MM.1S (cell line): ENCODE measurements around the gene PNPLA4.

Source experiments
- DNase-seq: peaks from one replicate; pipeline ENCODE4 v3.0.0-alpha.2; 2015
- H2AFZ ChIP-seq: fragments of 300-600 bp; sonication (generic); 2 replicates; pipeline ENCODE4 v1.6.0; 2016; ENCODE audit warnings: antibody characterized with exemption, low read length
- H3F3A ChIP-seq: fragments of 300-600 bp; sonication (generic); 2 replicates; pipeline ENCODE4 v1.6.1; 2016; ENCODE audit warnings: mild to moderate bottlenecking, antibody characterized with exemption, low read length, moderate library complexity, mixed read lengths; ENCODE audit not compliant: insufficient read depth
- H3K27ac ChIP-seq: fragments of 300-600 bp; sonication (generic); 2 replicates; pipeline ENCODE4 v1.5.1; 2016; ENCODE audit warnings: mild to moderate bottlenecking, low read length
- H3K27me3 ChIP-seq: fragments of 300-600 bp; sonication (generic); replicated peaks from 2 replicates; pipeline ENCODE4 v1.6.0; 2016; ENCODE audit warnings: low read length; ENCODE audit not compliant: insufficient read depth
- H3K36me3 ChIP-seq: fragments of 300-600 bp; sonication (generic); replicated peaks from 2 replicates; pipeline ENCODE4 v1.6.1; 2016; ENCODE audit warnings: mild to moderate bottlenecking, low read length, mixed read lengths; ENCODE audit not compliant: insufficient read depth
- H3K4me1 ChIP-seq: fragments of 300-600 bp; sonication (generic); 2 replicates; pipeline ENCODE4 v1.6.1; 2016; ENCODE audit warnings: low read length, mixed read lengths
- H3K4me2 ChIP-seq: fragments of 300-600 bp; sonication (generic); 2 replicates; pipeline ENCODE4 v1.6.0; 2016; ENCODE audit warnings: low read depth, low read length
- H3K4me3 ChIP-seq: fragments of 300-600 bp; sonication (generic); 2 replicates; pipeline ENCODE4 v1.5.1; 2016; ENCODE audit warnings: low read length, mixed read lengths
- H3K79me2 ChIP-seq: fragments of 300-600 bp; sonication (generic); 2 replicates; pipeline ENCODE4 v1.6.1; 2016; ENCODE audit warnings: mixed run types, low read length, mixed read lengths
- H3K9ac ChIP-seq: fragments of 300-600 bp; sonication (generic); 2 replicates; pipeline ENCODE4 v1.6.1; 2016; ENCODE audit warnings: low read length, mixed read lengths
- H3K9me2 ChIP-seq: fragments of 300-600 bp; sonication (generic); replicated peaks from 2 replicates; pipeline ENCODE4 v1.6.1; 2016; ENCODE audit warnings: mild to moderate bottlenecking, low read length, mixed read lengths; ENCODE audit not compliant: insufficient read depth
- H3K9me3 ChIP-seq: fragments of 300-600 bp; sonication (generic); replicated peaks from 2 replicates; pipeline ENCODE4 v1.6.1; 2016; ENCODE audit warnings: mild to moderate bottlenecking, low read length, mixed read lengths; ENCODE audit not compliant: insufficient read depth
- H4K20me1 ChIP-seq: fragments of 300-600 bp; sonication (generic); 2 replicates; pipeline ENCODE4 v1.6.1; 2016; ENCODE audit warnings: mild to moderate bottlenecking, low read length, moderate library complexity, mixed read lengths; ENCODE audit not compliant: insufficient read depth
- CTCF ChIP-seq: fragments of 300-600 bp; sonication (generic); IDR thresholded peaks from 2 replicates; pipeline ENCODE4 v1.5.1; 2016; ENCODE audit warnings: antibody characterized with exemption, low read length, mixed read lengths
- EZH2 ChIP-seq: fragments of 300-600 bp; sonication (generic); optimal IDR thresholded peaks from 2 replicates; pipeline ENCODE3; 2017; ENCODE audit warnings: low read depth, mild to moderate bottlenecking, antibody characterized with exemption, low read length, mixed read lengths
- EZH2phosphoT487 ChIP-seq: fragments of 300-600 bp; sonication (generic); IDR thresholded peaks from 2 replicates; pipeline ENCODE4 v1.6.1; 2018; ENCODE audit warnings: antibody characterized with exemption, low read length

Gene PNPLA4

DNA sequence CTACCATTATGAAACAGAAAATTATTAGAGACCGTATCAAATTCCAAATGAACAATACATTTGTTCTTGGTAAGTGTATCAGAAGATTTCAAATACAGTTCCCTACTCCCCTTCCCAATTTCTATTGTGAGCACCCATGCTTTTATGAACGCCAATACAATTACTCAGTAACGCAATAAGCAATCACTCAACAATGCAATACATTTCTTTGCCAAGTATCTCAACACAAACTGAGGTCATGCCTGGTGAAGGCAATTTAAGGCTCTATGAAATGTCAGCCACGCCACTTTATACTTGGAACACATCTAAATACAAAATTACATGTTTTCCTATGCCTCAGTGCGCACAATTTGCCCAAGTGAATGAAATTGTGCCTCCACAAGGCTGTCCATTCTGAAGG lies 712 bp downstream of the PNPLA4 start:
- Histone ChIP-seq H4K20me1 (no peaks in the 10 kb centered on the region), H3K27me3 (no peaks in the 10 kb centered on the region), H3K27ac (peak overlapping the region; percentile 57; the same call in 1 of the 2 replicates), H3F3A (no peaks in the 10 kb centered on the region), H3K79me2 (no peaks in the 10 kb centered on the region), H3K4me2 (no peak overlapping the region), H3K4me3 (peak overlapping the region; percentile 53; the same call in 1 of the 2 replicates), H3K36me3 (no peaks in the 10 kb centered on the region), H2AFZ (0 out of 2 replicates have a peak overlapping the region, but pooled peaks have one; percentile 42), H3K9ac (no peak overlapping the region), H3K9me2 (no peaks in the 10 kb centered on the region), H3K9me3 (no peaks in the 10 kb centered on the region), H3K4me1 (no peaks in the 10 kb centered on the region)
- no peak for DNase-seq
- TF ChIP-seq CTCF (no peak), EZH2 (no peak), EZH2phosphoT487 (no peak)

- no peak overlapping the region for H3K9ac ChIP-seq
These were observed 1.2 kb downstream of the PNPLA4 start for GRCh38 chrX:7925867-7926472.

DNA sequence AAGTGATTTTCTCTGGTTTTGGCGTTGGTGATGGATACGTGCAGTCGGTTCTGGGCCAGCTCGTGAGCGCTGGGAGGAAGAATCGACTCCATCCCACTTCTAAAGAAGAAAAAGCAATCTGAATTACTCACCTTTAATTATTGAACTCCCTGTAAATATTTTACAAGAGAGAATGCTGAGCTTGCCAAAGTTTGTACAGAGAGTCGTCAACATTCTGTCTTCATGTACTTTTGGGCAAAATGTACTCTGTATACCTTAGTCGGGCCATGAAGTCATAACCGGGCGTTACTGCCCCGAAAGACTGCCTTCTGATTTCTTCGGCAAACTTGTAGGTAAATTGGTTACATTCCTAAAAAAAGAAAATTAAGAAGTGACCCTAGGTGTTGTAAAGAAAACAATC lies 5.5 kb downstream of the PNPLA4 start:
- H3K9me2 ChIP-seq = no peaks in the 10 kb centered on the region
- no peaks in the 10 kb centered on the region for H3K79me2 ChIP-seq
- TF ChIP-seq EZH2phosphoT487 (no peak), EZH2 (no peak), CTCF (no peak)
- no peaks in the 10 kb centered on the region for H3K4me1 ChIP-seq
- H3K9ac ChIP-seq = no peak overlapping the region
- no peaks in the 10 kb centered on the region for H3K27me3 ChIP-seq
- no peak for DNase-seq
- H3K4me3 ChIP-seq = no peak overlapping the region
- H3F3A ChIP-seq = no peaks in the 10 kb centered on the region
- no peak overlapping the region for H3K27ac ChIP-seq
- H2AFZ ChIP-seq = no peak overlapping the region
- H4K20me1 ChIP-seq = no peaks in the 10 kb centered on the region
- H3K36me3 ChIP-seq = no peaks in the 10 kb centered on the region
- H3K9me3 ChIP-seq = no peaks in the 10 kb centered on the region
- H3K4me2 ChIP-seq = no peak overlapping the region

More at GRCh38 chrX:7925867-7926472, 1.2 kb downstream of the PNPLA4 start:
- H3K4me2 ChIP-seq = no peak overlapping the region
- H3K4me3 ChIP-seq = no peak overlapping the region
- H3K27me3 ChIP-seq = no peaks in the 10 kb centered on the region
- peak; percentile 51 for DNase-seq
- no peaks in the 10 kb centered on the region for H4K20me1 ChIP-seq
- no peaks in the 10 kb centered on the region for H3K79me2 ChIP-seq
- H3K9me3 ChIP-seq = no peaks in the 10 kb centered on the region
- H3K36me3 ChIP-seq = no peaks in the 10 kb centered on the region
- H2AFZ ChIP-seq = no peak overlapping the region
- no peak overlapping the region for H3K27ac ChIP-seq
- TF ChIP-seq CTCF (peak; percentile 68), EZH2phosphoT487 (no peak), EZH2 (no peak)
- H3K9me2 ChIP-seq = no peaks in the 10 kb centered on the region
- H3F3A ChIP-seq = no peaks in the 10 kb centered on the region
- H3K4me1 ChIP-seq = no peaks in the 10 kb centered on the region
